Measurements from ENCODE around the gene SLIT3.

Gene SLIT3

DNA sequence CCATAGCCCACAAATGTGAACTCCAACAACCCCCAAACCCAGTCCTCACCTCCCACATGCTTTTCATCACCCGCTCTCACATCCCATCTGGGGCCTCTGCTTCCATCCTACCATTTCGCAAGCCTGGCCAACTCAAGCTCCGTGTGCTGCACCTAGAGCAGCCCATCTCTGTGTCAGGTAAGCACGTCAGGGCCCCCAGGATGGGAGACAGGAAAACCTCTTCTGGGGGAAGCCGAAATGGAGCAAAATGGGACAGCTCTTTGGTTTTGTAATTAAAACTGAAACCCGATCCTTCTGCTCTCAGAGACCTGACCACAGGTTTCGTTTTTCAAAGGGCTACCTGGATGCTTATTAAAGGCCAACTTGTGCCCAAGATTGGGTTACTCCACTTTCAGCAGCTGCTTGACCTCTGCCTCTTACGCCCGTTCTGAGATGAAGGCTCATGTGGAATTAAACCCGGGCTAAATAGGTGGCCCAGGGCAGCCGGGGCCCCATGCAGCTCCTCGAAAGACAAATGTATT, 287.7 kb downstream of the SLIT3 start:
- H3K4me3 ChIP-seq (ENCODE audit: low read length), result no peak overlapping the region
- peaks cover 14% of the 10 kb centered on the region for H3K4me1 ChIP-seq (ENCODE audit: control insufficient read depth, low read depth, low read length)
- no peaks in the 10 kb centered on the region for H3K9me3 ChIP-seq (ENCODE audit: control insufficient read depth, low read depth, low read length)
- no peaks in the 10 kb centered on the region for H3K27me3 ChIP-seq (ENCODE audit: control insufficient read depth, insufficient read depth, low read length)
- H3K27ac ChIP-seq (ENCODE audit: low read length), result no peak overlapping the region
- no peak overlapping the region for H3K9ac ChIP-seq (ENCODE audit: low read length)
- H3K36me3 ChIP-seq (ENCODE audit: control insufficient read depth, low read depth, low read length), result no peaks in the 10 kb centered on the region

DNA sequence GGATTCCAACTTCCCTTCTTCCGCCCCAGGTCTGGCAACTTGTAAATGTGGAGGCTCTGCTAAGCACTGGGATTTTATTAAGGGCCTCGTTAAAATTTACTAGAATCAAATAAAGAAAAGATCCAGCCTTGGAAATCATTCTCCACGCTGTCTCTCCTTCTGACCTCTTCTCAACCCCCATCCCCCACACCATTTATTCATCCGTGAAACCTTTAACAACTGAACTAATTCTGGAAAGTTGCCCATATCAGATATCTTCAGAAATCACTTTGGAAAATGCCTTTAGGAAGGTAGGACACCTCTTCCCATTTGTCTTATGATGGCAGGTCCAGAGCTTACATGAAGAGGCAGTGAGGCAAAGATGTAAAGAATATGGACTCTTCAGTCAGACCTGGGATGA, 288.5 kb downstream of the SLIT3 start:
- no peak overlapping the region for H3K4me3 ChIP-seq (ENCODE audit: low read length)
- no peak overlapping the region for H3K9ac ChIP-seq (ENCODE audit: low read length)
- H3K9me3 ChIP-seq (ENCODE audit: control insufficient read depth, low read depth, low read length), result no peaks in the 10 kb centered on the region
- H3K27ac ChIP-seq (ENCODE audit: low read length), result no peak overlapping the region
- no peaks in the 10 kb centered on the region for H3K36me3 ChIP-seq (ENCODE audit: control insufficient read depth, low read depth, low read length)
- no peaks in the 10 kb centered on the region for H3K27me3 ChIP-seq (ENCODE audit: control insufficient read depth, insufficient read depth, low read length)
- peaks cover 14% of the 10 kb centered on the region for H3K4me1 ChIP-seq (ENCODE audit: control insufficient read depth, low read depth, low read length)

DNA sequence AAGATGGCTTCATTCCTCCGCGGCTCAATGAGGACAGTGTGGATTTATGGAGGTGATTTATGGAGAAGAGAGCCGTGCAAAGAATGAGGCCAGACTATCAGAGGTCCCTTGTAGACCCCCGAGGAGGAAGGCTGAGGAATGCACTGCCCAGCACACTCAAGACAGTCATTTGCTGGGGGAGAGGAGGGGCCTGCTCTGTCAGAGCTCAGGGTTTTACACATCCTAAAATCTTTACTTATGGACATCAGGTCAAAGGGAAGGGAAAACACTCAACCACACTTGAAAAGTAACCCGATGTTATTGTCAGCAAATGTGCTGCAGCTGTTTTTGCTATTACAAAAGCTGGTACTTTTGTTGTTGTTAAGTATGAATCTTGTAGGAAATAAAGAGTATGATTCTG, 289.5 kb downstream of the SLIT3 start:
- H3K9ac ChIP-seq (ENCODE audit: low read length), result no peak overlapping the region
- no peaks in the 10 kb centered on the region for H3K36me3 ChIP-seq (ENCODE audit: control insufficient read depth, low read depth, low read length)
- peaks cover 14% of the 10 kb centered on the region for H3K4me1 ChIP-seq (ENCODE audit: control insufficient read depth, low read depth, low read length)
- no peaks in the 10 kb centered on the region for H3K9me3 ChIP-seq (ENCODE audit: control insufficient read depth, low read depth, low read length)
- no peak overlapping the region for H3K27ac ChIP-seq (ENCODE audit: low read length)
- no peak overlapping the region for H3K4me3 ChIP-seq (ENCODE audit: low read length)
- no peaks in the 10 kb centered on the region for H3K27me3 ChIP-seq (ENCODE audit: control insufficient read depth, insufficient read depth, low read length)

DNA sequence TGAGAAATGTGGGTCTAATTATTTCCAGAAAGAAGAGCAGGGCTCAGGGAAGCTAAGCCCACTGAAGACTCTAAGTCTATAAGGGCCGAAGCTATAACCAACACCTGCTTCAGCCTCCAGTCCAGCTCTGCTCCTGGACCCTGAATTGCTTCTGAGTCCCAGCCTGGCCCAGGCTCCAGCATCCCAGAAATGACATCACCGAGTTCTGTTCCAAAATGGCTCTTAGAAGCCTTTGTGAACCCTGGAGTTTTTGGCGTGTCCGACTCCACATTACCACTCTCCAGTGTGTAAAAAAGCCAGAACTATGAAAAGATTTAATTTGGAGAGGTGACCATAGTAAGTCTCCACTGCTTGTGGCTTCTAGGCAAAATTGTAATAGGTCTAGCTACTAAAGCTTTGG, 289.9 kb downstream of the SLIT3 start:
- Histone ChIP-seq H3K4me3 (ENCODE audit: low read length) (no peak overlapping the region), H3K9ac (ENCODE audit: low read length) (no peak overlapping the region), H3K27ac (ENCODE audit: low read length) (no peak overlapping the region), H3K36me3 (ENCODE audit: control insufficient read depth, low read depth, low read length) (no peaks in the 10 kb centered on the region), H3K27me3 (ENCODE audit: control insufficient read depth, insufficient read depth, low read length) (no peaks in the 10 kb centered on the region), H3K4me1 (ENCODE audit: control insufficient read depth, low read depth, low read length) (peaks cover 12% of the 10 kb centered on the region), H3K9me3 (ENCODE audit: control insufficient read depth, low read depth, low read length) (no peaks in the 10 kb centered on the region)

DNA sequence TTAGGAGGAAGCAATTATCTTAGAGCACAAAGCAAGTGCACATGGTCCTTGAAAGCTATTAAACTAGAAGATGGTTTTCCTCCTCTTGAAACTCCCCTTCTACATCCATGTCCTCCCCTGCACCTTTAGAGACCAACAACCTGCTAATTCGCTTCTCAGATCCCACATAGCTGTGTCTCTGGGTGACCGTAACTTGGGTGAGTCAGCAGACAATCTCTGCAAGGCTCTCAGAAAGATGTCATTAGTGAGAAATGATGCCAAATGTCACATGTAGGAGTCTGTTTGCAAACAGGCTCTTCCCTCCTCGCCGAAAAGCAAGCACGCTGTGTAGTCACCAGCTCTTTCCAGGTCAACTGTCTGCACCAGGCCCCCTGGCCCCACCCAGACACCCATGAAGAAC, 291.8 kb downstream of the SLIT3 start:
- Histone ChIP-seq H3K9me3 (ENCODE audit: control insufficient read depth, low read depth, low read length) (no peaks in the 10 kb centered on the region), H3K27me3 (ENCODE audit: control insufficient read depth, insufficient read depth, low read length) (no peaks in the 10 kb centered on the region), H3K4me1 (ENCODE audit: control insufficient read depth, low read depth, low read length) (peaks cover 14% of the 10 kb centered on the region), H3K36me3 (ENCODE audit: control insufficient read depth, low read depth, low read length) (no peaks in the 10 kb centered on the region), H3K9ac (ENCODE audit: low read length) (no peak overlapping the region), H3K27ac (ENCODE audit: low read length) (no peak overlapping the region), H3K4me3 (ENCODE audit: low read length) (no peak overlapping the region)

DNA sequence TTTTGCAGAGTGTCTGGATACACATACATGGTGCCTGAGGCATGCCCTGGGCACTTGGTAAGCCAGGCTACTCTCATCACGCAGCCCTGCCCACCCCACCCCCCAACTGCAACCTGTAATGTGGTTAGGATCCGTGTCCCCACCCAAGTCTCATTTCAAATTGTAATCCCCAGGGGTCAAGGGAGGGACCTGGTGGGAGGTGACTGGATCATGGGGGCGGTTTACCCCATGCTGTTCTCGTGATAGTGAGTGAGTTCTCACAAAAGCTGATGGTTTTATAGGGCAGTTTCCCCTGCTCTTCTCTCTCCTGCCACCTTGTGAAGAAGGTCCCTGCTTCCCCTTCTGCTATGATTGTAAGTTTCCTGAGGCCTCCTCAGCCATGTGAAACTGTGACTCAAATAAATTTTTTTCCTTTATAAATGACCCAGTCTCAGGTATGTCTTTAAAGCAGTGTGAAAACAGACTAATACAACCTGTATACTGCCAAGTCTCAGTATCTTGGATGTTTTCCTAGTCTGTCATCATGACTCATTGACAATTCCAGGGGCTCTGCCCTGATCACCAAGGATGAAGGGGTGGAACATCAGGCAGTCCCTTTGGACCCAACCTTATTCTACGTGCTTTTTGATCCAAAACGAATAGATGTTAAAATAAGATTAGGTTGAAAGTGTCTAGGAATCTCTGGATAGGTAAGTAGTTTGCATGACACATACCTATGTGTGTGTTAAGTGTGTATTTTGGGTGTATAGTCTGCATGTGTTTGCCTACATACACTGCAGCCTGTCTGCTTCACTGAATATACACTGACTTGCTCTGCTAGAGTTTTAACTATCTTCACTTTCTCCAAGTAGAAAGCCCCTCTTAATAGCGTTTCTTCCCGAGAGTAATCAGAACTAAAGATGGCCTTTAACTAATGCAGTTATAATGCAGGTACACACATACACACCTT, 293.8 kb downstream of the SLIT3 start:
- no peaks in the 10 kb centered on the region for H3K36me3 ChIP-seq (ENCODE audit: control insufficient read depth, low read depth, low read length)
- H3K27ac ChIP-seq (ENCODE audit: low read length), result no peak overlapping the region
- H3K4me3 ChIP-seq (ENCODE audit: low read length), result no peak overlapping the region
- peaks cover 23% of the 10 kb centered on the region for H3K4me1 ChIP-seq (ENCODE audit: control insufficient read depth, low read depth, low read length)
- H3K9me3 ChIP-seq (ENCODE audit: control insufficient read depth, low read depth, low read length), result no peaks in the 10 kb centered on the region
- no peak overlapping the region for H3K9ac ChIP-seq (ENCODE audit: low read length)
- no peaks in the 10 kb centered on the region for H3K27me3 ChIP-seq (ENCODE audit: control insufficient read depth, insufficient read depth, low read length)

DNA sequence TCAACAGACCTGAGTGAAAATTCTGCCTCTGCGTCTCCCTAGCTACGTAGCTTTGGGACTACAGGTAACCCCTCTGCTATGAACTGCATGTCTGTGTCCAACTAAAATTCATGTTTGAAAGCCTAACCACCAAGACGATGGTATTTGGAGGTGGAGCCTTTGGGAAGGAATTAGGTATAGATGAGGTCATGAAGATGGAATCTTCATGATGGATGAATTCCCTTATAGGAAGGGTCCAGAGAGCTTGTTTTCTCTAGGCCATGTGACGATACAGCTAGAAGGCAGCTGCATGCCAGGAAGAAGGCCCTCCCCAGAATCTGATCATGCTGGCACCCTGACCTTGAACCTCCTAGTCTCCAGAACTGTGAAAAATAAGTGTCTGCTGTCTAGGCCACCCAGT, 296.4 kb downstream of the SLIT3 start:
- Histone ChIP-seq H3K36me3 (ENCODE audit: control insufficient read depth, low read depth, low read length) (no peaks in the 10 kb centered on the region), H3K4me3 (ENCODE audit: low read length) (no peak overlapping the region), H3K27me3 (ENCODE audit: control insufficient read depth, insufficient read depth, low read length) (no peaks in the 10 kb centered on the region), H3K4me1 (ENCODE audit: control insufficient read depth, low read depth, low read length) (peaks cover 23% of the 10 kb centered on the region), H3K27ac (ENCODE audit: low read length) (no peak overlapping the region), H3K9me3 (ENCODE audit: control insufficient read depth, low read depth, low read length) (no peaks in the 10 kb centered on the region), H3K9ac (ENCODE audit: low read length) (no peak overlapping the region)

DNA sequence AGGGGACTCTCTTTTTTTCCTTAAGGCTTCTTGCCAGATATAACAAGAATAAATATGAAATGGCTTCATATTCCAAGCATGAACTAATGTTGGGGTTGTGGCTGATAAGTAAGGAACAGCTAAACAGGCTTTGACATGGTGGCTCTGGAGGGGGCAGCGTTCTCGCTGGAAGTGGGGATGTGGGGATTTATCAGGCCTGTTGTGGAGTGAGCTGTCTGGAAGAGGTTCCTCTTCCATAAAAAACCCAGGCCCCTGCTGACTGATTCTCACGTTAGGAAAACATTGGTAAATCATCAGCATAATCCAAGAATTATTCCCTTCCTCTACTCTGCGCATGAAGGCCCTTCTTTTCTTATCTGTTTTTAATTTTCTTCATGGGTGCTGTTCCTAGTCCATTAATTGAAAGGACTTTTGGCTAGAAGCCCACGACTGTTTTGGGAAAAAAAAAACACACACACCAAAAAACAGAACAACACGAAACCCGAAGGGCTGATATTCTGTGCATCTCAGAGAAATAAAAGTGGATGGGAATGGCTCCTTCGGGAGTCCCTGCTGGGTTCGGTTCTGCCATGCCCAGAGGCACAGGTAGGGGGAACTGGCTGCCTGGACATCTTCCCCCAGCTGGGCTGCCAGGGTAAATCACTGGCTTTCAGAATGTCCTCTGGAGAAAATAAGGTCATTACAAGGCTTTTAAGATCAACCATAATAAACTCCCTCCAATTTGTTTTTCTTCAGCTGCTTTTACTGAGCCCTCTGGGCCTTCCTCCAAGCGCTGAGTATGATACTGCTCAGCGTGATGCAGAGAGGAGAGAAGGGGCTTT, 297.0 kb downstream of the SLIT3 start:
- H3K9me3 ChIP-seq (ENCODE audit: control insufficient read depth, low read depth, low read length), result no peaks in the 10 kb centered on the region
- H3K27me3 ChIP-seq (ENCODE audit: control insufficient read depth, insufficient read depth, low read length), result no peaks in the 10 kb centered on the region
- no peak overlapping the region for H3K4me3 ChIP-seq (ENCODE audit: low read length)
- H3K27ac ChIP-seq (ENCODE audit: low read length), result no peak overlapping the region
- H3K36me3 ChIP-seq (ENCODE audit: control insufficient read depth, low read depth, low read length), result no peaks in the 10 kb centered on the region
- no peak overlapping the region for H3K9ac ChIP-seq (ENCODE audit: low read length)
- H3K4me1 ChIP-seq (ENCODE audit: control insufficient read depth, low read depth, low read length), result peaks cover 23% of the 10 kb centered on the region

DNA sequence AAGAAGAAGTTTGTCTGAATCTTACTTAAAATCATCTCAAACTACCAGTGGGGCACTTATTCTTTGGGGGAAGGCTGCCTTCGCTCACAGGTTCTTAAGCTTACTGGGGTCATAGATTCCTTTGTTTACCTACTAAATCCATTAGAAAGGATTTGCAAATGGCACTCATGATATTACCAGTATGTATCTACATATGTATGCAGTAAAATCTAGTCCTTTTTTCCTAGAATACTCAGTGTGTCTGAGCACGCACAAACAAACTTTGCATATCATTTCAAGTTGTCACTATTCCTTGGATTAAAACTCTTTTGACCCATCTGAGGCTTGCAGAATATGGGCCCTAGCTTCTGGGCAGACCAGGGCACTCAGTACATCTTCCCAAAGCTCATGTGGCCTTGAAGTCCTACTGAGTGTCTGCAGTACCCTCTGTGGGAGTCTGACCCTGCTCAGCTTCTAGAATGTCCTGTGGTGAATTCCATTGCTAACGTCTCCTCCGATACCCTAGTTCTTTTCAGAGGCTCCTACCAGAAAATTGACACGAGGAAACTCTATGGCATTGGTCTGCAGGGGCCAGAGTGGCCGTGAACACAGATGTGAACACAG, 297.9 kb downstream of the SLIT3 start:
- Histone ChIP-seq H3K27ac (ENCODE audit: low read length) (no peak overlapping the region), H3K4me3 (ENCODE audit: low read length) (no peak overlapping the region), H3K36me3 (ENCODE audit: control insufficient read depth, low read depth, low read length) (no peaks in the 10 kb centered on the region), H3K9ac (ENCODE audit: low read length) (no peak overlapping the region), H3K4me1 (ENCODE audit: control insufficient read depth, low read depth, low read length) (peaks cover 23% of the 10 kb centered on the region), H3K27me3 (ENCODE audit: control insufficient read depth, insufficient read depth, low read length) (no peaks in the 10 kb centered on the region), H3K9me3 (ENCODE audit: control insufficient read depth, low read depth, low read length) (no peaks in the 10 kb centered on the region)

DNA sequence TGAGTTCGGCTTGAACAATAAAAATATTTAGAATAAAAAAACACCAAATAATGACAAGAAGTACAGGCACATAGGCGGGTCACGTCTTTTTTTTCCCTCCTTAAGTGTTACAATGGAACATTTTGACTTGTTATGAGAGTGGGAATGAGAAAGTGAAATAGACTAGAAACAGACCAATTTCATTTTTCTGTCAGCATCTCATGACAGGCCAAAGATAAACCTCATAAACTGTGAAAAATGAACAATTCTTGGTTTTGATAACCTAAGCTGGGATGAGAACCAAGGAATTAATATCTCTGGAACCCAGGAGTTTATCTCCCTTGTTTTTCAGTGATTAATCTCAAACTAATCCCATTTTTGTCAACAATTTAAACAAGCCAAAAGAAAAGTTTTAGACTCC, 299.5 kb downstream of the SLIT3 start:
- no peak overlapping the region for H3K27ac ChIP-seq (ENCODE audit: low read length)
- peaks cover 23% of the 10 kb centered on the region for H3K4me1 ChIP-seq (ENCODE audit: control insufficient read depth, low read depth, low read length)
- no peak overlapping the region for H3K4me3 ChIP-seq (ENCODE audit: low read length)
- H3K36me3 ChIP-seq (ENCODE audit: control insufficient read depth, low read depth, low read length), result no peaks in the 10 kb centered on the region
- H3K27me3 ChIP-seq (ENCODE audit: control insufficient read depth, insufficient read depth, low read length), result no peaks in the 10 kb centered on the region
- no peaks in the 10 kb centered on the region for H3K9me3 ChIP-seq (ENCODE audit: control insufficient read depth, low read depth, low read length)
- H3K9ac ChIP-seq (ENCODE audit: low read length), result no peak overlapping the region

DNA sequence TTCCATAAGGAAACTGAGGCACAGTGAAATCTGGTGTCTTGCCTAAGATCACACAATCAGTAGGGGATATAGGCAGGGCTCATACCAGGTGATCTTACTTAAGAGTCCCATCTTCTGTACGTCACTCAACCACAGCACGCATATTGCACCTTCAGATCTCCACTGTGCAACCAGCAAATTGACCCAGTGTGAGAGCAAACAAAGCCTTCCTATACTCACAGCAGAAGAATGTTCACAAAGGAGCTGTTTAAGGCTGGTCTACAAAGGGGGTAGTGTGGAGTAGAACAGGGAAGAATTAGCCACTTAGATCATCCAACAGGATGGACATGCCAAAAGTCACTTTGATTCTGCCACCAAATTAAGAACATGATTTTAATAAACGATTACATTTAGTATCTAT, 305.9 kb downstream of the SLIT3 start:
- Histone ChIP-seq H3K27ac (ENCODE audit: low read length) (no peak overlapping the region), H3K36me3 (ENCODE audit: control insufficient read depth, low read depth, low read length) (no peaks in the 10 kb centered on the region), H3K4me3 (ENCODE audit: low read length) (no peak overlapping the region), H3K9ac (ENCODE audit: low read length) (no peak overlapping the region), H3K27me3 (ENCODE audit: control insufficient read depth, insufficient read depth, low read length) (no peaks in the 10 kb centered on the region), H3K9me3 (ENCODE audit: control insufficient read depth, low read depth, low read length) (no peaks in the 10 kb centered on the region), H3K4me1 (ENCODE audit: control insufficient read depth, low read depth, low read length) (peaks cover 11% of the 10 kb centered on the region)
